DOHH2 (cell line): ENCODE measurements around the gene PELI3.

Experiments
- EZH2phosphoT487 ChIP-seq: fragments of 200-600 bp; sonication (generic); IDR thresholded peaks from 2 replicates; pipeline ENCODE4 v1.6.1; 2017; ENCODE audit warnings: borderline replicate concordance, mild to moderate bottlenecking, antibody characterized with exemption, low read length, moderate library complexity, mixed read lengths
- TF ChIP-seq, protein P1 (sequence below): fragments of 200-600 bp; sonication (generic); IDR thresholded peaks from one replicate; pipeline ENCODE4 v1.5.1; 2014; ENCODE audit warnings: antibody characterized with exemption, mild to moderate bottlenecking, low read depth, low read length; ENCODE audit not compliant: poor library complexity, severe bottlenecking

DNA sequence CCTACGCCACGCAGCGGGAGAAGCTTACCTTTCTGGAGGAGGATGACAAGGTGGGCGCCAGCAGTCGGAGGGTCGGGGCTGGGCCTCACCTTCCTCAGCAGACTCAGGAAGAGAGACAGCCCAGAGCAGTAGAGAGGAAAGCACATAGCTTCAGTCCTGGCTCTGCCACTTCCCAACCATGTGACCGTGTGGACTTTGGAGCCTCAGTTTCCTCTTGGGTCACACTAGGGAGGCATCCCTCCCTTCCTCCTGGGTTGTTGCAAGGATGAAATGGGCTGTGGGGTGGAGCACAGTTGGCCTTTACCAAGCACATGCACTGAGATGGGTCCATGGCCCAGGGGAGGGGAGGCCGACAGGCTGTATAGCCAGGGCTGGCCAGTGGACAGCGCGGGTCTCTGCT, 26.4 kb downstream of the PELI3 start:
- TF ChIP-seq, protein P1, sequence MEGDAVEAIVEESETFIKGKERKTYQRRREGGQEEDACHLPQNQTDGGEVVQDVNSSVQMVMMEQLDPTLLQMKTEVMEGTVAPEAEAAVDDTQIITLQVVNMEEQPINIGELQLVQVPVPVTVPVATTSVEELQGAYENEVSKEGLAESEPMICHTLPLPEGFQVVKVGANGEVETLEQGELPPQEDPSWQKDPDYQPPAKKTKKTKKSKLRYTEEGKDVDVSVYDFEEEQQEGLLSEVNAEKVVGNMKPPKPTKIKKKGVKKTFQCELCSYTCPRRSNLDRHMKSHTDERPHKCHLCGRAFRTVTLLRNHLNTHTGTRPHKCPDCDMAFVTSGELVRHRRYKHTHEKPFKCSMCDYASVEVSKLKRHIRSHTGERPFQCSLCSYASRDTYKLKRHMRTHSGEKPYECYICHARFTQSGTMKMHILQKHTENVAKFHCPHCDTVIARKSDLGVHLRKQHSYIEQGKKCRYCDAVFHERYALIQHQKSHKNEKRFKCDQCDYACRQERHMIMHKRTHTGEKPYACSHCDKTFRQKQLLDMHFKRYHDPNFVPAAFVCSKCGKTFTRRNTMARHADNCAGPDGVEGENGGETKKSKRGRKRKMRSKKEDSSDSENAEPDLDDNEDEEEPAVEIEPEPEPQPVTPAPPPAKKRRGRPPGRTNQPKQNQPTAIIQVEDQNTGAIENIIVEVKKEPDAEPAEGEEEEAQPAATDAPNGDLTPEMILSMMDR: no peak
- no peak for TF ChIP-seq EZH2phosphoT487
